T47D (cell line): Measurements from ENCODE around the gene RGS7.
"Not testable (repeated sequence)": the region's sequence is repeated elsewhere in the genome, so short reads cannot be mapped to it uniquely, and the experiment has no call there.

Experiments
- DNase-seq, 2 experiments: peaks; one replicate each; pipeline versions ENCODE4 v3.0.0 to v3.0.0-alpha.2; 2011 to 2012; ENCODE audit warnings: low read depth in 1 of 2, low spot score in 1 of 2
- JUND ChIP-seq: IDR thresholded peaks from 2 replicates; pipeline ENCODE4 v1.6.1; 2012; ENCODE audit warnings: low read depth
- in situ Hi-C: cut with HindIII; loops from 2 replicates; pipeline ENCODE4 v1.10.0; 2016; ENCODE audit warnings: low sequenced_read_pairs, low pct_unique_long_range_greater_than_20kb

The RGS7 gene

DNA sequence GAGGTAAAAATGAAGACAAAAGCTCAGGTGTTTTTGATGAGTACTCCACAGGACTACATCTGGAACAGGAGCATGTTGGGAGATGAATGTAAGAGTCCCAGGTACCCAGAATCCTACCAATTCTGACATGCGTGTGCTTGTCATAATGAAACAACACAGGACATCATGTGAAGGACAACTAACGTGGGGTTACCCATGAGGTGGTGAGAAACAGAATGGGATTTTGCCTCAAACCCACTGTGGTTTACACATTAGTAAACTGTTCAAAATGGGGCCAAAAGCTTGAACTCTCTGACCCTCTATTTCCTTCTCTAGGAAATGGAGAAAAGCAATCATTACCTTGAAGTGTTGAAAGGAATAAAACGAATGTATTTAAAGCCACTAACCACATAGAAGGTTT, 266.2 kb downstream of the RGS7 start:
- in situ Hi-C loops = no loop called here
- no peak for TF ChIP-seq JUND
- no peak for DNase-seq

DNA sequence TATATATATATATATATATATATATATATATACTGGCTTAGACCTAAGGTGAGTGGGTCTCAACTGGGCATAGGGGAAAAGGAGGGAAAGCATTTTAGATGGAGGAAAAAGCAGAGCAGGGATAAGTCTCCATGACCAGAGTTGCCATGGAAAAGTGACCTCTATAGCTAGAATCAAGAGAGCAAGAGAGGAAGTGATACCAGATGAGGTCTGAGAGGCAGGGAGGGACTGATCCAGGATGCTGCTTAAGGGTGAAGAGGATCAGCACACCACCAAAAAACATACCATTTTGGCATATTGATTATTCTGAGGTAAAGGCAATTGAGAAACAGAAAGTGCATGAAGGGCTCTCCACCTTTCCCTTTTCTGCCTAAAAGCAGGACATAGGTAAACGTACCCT, 267.9 kb downstream of the RGS7 start:
- DNase-seq, in situ Hi-C loops: not testable (repeated sequence)

DNA sequence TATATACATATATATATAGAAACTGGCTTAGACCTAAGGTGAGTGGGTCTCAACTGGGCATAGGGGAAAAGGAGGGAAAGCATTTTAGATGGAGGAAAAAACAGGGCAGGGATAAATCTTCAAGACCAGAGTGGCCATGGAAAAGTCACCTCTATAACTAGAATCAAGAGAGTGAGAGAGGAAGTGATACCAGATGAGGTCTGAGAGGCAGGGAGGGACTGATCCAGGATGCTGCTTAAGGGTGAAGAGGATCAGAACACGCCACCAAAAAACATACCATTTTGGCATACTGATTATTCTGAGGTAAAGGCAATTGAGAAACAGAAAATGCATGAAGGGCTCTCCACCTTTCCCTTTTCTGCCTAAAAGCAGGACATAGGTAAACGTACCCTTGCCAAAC, 268.9 kb downstream of the RGS7 start:
- DNase-seq, in situ Hi-C loops: not testable (repeated sequence)

DNA sequence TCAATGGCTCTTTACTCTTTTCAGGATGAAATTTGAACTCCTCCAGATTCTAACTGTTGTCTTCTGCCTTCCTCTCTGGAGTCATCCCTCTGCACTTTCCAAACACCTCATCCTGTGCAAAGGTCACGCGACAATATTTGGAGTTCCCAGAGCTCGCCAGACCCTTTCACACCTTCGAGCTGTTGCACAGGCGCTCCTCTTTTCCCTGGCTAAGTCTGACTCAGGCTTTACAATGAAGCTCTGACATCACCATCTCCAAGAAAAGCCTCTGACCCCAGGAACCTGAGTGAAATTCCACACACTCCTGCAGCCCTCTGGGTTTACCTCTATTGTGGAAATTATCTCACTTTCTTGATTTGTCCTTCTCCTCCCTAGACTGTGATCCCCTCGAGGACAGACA, 270.3 kb downstream of the RGS7 start:
- in situ Hi-C loops = no loop called here
- DNase-seq = no peak
- no peak for TF ChIP-seq JUND

DNA sequence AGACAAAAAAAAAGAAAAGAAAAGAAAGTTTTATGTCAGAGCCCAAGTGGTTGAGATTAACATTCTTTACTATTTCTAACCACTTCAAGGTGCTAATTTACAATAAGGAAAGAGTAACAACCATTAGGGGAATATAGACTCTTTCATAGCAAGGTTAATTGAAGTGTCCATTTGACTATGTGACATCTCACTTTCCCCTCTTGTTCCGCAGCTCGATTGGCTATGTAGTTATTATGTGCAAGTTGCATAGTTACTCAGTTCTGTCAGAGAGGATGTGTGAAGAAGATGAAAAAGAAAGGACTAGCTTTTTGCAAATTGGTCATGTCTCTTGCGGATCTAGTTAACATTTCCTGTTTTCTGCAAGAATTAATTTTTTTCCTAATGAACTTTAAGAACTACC, 273.7 kb downstream of the RGS7 start:
- in situ Hi-C loops = no loop called here
- no peak for TF ChIP-seq JUND
- DNase-seq = no peak

DNA sequence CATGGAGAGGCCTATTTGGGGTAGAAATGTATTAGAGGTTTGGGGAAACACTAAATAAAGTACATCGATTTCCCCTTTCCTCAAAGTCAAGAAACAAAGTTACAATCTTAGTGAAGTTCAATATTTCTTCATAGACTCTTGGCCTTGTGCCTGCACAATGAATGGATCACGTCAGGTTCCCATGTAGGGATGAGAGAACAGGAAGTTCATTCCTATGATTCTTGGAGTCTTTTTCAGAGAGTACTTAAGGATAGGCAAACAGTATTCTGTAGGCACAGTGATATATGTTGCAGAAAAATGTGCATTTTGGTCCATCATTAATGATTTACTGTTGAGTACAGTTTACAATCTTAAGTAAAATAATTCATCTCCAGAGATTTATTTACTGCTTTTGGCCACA, 275.5 kb downstream of the RGS7 start:
- in situ Hi-C loops = no loop called here
- DNase-seq = no peak
- TF ChIP-seq JUND = no peak

DNA sequence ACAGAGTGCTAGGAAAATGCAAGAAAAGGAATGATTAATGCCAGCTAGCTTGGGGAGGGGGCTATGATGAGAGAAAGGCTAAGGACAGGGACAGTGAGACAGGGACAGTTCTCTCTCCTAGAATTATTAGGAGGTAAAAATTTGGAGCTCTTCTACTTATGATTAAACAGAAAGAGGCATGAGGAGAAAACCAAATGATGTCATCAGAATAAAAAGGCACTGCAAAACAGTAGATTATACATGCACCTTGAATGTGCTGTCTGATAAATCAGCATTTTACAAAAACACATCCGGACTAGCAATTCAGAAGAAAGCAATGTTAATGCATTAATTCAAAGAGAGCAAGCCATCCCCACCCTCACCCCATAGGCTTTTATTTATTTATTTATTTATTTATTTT, 277.5 kb downstream of the RGS7 start:
- no peak for DNase-seq
- in situ Hi-C loops = no loop called here
- TF ChIP-seq JUND = no peak

DNA sequence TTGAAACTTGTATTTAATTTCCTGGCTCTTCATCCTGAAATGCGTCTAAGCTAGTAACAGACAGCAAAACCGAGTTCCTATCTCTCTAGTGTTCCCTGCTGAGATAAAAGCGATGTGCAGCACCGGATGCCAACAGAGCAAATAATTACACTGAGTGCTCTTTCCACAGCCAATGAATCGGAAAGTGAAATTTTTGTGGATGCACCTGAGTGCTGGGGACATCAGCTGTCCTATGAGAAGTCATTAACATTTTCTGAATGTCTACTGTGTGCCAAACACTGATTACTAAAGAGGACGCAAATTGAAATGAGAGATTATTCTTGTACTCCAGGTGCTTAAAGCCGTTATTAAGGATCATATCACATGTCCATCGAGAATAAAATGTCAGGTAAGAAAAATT, 278.0 kb downstream of the RGS7 start:
- no peak for TF ChIP-seq JUND
- no peak for DNase-seq
- in situ Hi-C loops = no loop called here

DNA sequence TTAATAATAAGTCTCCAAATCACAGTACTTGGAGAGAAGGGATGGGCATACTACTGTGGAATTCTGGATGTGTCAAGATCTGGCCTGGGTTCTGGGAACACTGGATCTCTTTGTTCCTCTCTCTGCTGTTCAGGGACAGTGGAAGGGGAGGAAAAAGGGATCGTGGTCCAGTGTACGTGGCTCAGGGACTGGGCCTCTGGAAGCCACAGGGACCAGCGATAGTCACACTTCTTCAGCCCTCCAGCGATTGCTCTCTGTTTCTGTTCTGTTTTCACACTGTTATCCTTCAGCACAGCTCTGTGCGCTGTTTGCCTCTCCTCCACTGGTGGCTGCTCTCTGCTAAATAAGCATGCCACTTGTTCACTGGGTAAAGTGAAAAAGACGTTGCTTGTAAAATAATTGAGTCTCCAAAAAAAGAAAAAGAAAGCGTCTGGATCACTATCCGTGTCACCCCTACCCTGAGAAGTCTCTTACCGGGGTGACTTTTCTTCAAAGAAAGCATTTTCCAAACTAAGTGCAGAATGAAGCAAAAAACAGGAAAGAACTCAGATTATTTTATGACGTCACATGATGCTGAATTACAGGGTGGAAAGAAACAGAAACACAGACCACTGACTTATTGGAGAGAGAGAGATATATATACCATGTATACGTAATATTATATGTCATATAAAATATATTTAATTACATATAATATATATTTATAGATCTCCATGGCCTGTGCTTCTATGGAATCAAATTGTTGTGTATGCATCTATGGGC, 279.4 kb downstream of the RGS7 start:
- TF ChIP-seq JUND = no peak
- peak in 1 of 2 experiments; percentile 33 for DNase-seq
- in situ Hi-C loops = no loop called here

DNA sequence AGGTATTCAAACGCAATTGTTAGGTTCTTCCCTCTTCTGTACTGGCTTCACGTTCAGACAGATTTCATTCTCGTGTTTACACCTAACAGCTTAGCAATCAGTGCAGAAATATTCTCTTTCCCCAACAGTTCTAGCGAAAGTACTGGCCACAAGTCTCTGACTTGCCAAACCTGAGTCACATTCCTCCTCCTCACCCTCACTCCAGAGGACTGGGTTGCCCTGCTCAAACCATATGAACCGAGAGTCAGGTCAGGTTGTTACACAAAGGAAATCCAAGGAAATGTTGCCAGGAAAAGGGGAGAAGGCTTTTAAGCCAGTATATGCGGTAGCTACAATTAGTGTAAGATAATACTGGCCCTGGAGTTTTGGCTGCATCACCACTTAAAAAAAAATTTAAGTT, 282.5 kb downstream of the RGS7 start:
- in situ Hi-C loops = no loop called here

DNA sequence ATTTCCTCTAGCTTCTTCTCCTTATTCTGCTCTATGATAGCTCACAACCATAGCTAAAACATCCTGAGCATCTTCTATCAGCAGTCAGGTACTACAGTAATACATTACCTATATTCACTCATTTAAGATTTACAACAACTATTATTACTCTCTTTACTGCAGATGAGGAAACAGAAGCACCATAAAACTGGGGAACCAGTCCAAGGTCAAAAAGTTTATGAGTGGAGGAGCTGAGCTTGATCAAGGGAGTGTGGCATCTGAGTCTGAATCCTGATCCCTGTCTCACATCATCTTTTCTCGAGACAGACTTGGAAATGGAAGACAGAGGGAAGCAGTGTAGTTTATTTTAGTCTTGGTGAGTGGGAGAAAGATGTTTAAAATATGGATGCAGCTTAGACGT, 288.6 kb downstream of the RGS7 start:
- in situ Hi-C loops = no loop called here
- TF ChIP-seq JUND = no peak
- no peak for DNase-seq

More for the DNA sequence above, 282.5 kb downstream of the RGS7 start:
- peak in 1 of 2 experiments; percentile 55 for DNase-seq
- TF ChIP-seq JUND = no peak

DNA sequence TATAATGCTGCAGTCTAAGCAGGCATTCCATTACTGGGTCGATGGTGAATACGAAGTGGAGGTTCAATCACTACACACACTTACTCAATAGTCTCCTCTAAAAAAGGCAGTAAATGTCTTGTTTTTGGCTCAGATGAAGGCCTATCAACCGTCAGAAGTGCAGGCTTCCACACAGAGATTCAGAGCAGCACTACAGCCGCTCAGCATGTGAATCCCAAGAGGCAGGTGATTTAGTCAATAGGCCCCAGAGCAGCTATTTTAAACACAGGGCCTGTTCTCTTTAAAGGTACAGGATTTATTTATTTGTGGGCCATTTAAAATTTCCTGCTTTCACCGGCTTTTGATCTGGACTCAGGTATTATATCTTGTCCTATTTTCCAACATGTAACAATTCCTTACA, 293.7 kb downstream of the RGS7 start:
- no peak for DNase-seq
- TF ChIP-seq JUND = no peak
- in situ Hi-C loops = no loop called here

DNA sequence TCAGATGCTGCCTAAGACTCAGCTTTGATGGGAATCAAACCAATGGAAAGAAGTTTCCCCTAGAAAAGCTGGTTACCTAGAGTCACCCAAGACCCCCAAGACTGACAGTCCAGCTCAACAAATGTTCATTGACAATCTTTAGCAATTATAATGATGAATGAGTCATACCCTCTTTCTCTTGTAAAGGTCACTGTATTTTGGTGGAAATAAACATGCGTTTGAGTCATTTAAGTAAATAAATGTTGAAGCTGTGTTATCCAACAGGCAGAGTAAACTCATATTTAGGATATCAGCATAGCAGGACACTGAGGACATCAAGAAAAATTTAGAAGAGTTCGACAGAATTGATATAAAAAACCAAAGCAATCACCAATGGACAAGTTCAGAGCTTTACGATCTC, 295.9 kb downstream of the RGS7 start:
- no peak for TF ChIP-seq JUND
- no peak for DNase-seq
- in situ Hi-C loops = no loop called here

DNA sequence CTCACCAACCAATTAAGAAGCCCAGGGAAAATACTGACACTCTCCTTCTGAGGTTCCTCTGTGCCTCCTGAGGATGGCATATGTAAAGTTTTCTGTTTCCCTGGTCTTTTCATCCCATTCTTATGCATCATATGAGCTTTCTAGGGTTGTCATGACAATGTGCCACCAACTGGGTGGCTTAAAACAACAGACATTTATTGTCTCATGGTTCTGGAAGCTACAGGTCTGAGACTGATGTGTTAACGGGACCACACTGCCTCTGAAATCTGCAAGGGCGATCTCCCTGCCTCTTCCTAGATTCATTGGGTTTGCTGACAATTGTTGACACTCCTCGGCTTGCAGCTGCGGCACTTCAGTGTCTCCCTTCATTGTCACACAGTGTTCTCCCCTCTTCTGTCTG, 308.4 kb downstream of the RGS7 start:
- TF ChIP-seq JUND = no peak
- no peak for DNase-seq
- in situ Hi-C loops = no loop called here

DNA sequence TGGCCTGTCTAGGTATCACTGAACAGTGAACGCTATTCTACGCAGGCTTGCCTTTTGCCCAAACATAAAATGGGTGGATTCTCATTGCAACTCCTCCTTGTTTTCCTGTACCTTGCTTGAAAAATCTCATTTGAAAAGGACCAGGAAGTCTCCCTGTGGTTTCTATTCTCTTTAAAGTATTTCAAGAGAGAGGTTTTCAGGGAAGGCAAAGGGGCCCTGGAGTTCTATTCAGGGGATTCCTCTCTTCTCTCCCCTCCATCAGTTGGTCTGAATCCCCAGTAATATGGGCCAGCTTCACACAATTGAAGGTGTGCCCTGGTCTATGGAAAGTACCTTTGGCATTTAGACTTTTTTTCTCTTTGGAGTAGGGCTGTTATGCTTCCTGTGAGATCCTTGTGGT, 311.3 kb downstream of the RGS7 start:
- no peak for DNase-seq
- TF ChIP-seq JUND = no peak
- in situ Hi-C loops = no loop called here
